ENCODE data around the gene PICALM. TPM values are rescaled to one million over a fixed set of nuclear protein-coding genes. Genes with fewer than 3 reads are reported as not detected.

The PICALM gene
- total and polyA plus RNA-seq, 2 of the 13 experiments (the other 11 are each of a cell fraction or from before 2014, with no cell fraction given) = 97.6 to 154 TPM

GRCh38 chr11:86068951-86069407 is at the start of gene PICALM (continued):
- TF ChIP-seq CEBPZ (IDR thresholded peaks at IDR 0.05; ENCODE audit: low read length) = no peak
- 0 out of 2 replicates have a peak, but pooled peaks have one; percentile 32 for TF ChIP-seq ZBTB2 (CRISPR knock-in tag; IDR thresholded peaks at IDR 0.05; ENCODE audit: low read depth)
- peak; percentile 92 for TF ChIP-seq POGZ (CRISPR knock-in tag; IDR thresholded peaks at IDR 0.05)
- TF ChIP-seq, protein P1, sequence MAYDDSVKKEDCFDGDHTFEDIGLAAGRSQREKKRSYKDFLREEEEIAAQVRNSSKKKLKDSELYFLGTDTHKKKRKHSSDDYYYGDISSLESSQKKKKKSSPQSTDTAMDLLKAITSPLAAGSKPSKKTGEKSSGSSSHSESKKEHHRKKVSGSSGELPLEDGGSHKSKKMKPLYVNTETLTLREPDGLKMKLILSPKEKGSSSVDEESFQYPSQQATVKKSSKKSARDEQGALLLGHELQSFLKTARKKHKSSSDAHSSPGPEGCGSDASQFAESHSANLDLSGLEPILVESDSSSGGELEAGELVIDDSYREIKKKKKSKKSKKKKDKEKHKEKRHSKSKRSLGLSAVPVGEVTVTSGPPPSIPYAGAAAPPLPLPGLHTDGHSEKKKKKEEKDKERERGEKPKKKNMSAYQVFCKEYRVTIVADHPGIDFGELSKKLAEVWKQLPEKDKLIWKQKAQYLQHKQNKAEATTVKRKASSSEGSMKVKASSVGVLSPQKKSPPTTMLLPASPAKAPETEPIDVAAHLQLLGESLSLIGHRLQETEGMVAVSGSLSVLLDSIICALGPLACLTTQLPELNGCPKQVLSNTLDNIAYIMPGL (CRISPR knock-in tag; IDR thresholded peaks at IDR 0.05; ENCODE audit: borderline replicate concordance in 1 of 2, low read depth in 1 of 2) = peak in 1 of 2 experiments; percentile 35; a peak in 2 of 4 replicates
- TF ChIP-seq, protein P2, sequence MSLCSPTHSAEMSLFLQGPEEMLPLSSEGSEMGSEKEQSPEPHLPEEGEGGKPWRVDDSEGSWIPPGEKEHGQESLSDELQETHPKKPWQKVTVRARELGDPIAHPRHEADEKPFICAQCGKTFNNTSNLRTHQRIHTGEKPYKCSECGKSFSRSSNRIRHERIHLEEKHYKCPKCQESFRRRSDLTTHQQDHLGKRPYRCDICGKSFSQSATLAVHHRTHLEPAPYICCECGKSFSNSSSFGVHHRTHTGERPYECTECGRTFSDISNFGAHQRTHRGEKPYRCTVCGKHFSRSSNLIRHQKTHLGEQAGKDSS (CRISPR knock-in tag; IDR thresholded peaks at IDR 0.05; ENCODE audit: borderline replicate concordance, low read depth) = no peak
- peak; percentile 72; the same call in 1 of the 2 replicates for TF ChIP-seq AKAP8 (CRISPR knock-in tag; IDR thresholded peaks at IDR 0.05)
- peak; percentile 63; the same call in 1 of the 2 replicates for TF ChIP-seq KAT7 (CRISPR knock-in tag; IDR thresholded peaks at IDR 0.05; ENCODE audit: borderline replicate concordance)
- TF ChIP-seq ZNF850 (CRISPR knock-in tag; conservative IDR thresholded peaks at IDR 0.05) = 0 out of 2 replicates have a peak, but pooled peaks have one; percentile 54
- TF ChIP-seq CCDC6 (CRISPR knock-in tag; IDR thresholded peaks at IDR 0.05) = peak; percentile 84
- TF ChIP-seq ZNF556 (CRISPR knock-in tag; IDR thresholded peaks at IDR 0.05; ENCODE audit: borderline replicate concordance) = no peak
- TF ChIP-seq, protein P3, sequence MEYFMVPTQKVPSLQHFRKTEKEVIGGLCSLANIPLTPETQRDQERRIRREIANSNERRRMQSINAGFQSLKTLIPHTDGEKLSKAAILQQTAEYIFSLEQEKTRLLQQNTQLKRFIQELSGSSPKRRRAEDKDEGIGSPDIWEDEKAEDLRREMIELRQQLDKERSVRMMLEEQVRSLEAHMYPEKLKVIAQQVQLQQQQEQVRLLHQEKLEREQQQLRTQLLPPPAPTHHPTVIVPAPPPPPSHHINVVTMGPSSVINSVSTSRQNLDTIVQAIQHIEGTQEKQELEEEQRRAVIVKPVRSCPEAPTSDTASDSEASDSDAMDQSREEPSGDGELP (IDR thresholded peaks at IDR 0.05; ENCODE audit: borderline replicate concordance, low read depth) = peak; percentile 94
- TF ChIP-seq FOSL2 (CRISPR knock-in tag; IDR thresholded peaks at IDR 0.05) = peak; percentile 38
- no peak for TF ChIP-seq SP1 (IDR thresholded peaks at IDR 0.05)
- peak; percentile 82 for TF ChIP-seq SP1 (CRISPR knock-in tag; IDR thresholded peaks at IDR 0.05)
- peak; percentile 71; the same call in 1 of the 2 replicates for TF ChIP-seq ZIK1 (CRISPR knock-in tag; IDR thresholded peaks at IDR 0.05; ENCODE audit: borderline replicate concordance, low read depth)
- peak; percentile 31; the same call in 1 of the 2 replicates for TF ChIP-seq ZNF567 (CRISPR knock-in tag; IDR thresholded peaks at IDR 0.05; ENCODE audit: borderline replicate concordance)
- TF ChIP-seq JUND (CRISPR knock-in tag; IDR thresholded peaks at IDR 0.05) = 0 out of 2 replicates have a peak, but pooled peaks have one; percentile 29
- TF ChIP-seq, protein P4, sequence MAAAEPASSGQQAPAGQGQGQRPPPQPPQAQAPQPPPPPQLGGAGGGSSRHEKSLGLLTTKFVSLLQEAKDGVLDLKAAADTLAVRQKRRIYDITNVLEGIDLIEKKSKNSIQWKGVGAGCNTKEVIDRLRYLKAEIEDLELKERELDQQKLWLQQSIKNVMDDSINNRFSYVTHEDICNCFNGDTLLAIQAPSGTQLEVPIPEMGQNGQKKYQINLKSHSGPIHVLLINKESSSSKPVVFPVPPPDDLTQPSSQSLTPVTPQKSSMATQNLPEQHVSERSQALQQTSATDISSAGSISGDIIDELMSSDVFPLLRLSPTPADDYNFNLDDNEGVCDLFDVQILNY (CRISPR knock-in tag; conservative IDR thresholded peaks at IDR 0.05) = peak; percentile 21; the same call in 1 of the 2 replicates
- 0 out of 2 replicates have a peak, but pooled peaks have one; percentile 49 for TF ChIP-seq ZNF564 (CRISPR knock-in tag; IDR thresholded peaks at IDR 0.05)
- TF ChIP-seq KDM5B (CRISPR knock-in tag; IDR thresholded peaks at IDR 0.05; ENCODE audit: borderline replicate concordance) = no peak; the same call in 1 of the 2 replicates
